DND-41 (cell line): ENCODE data around the gene IL12RB2.

Source experiments
- ATAC-seq: fragments of 200-7000 bp; cut with Tn5 transposase; 3 replicates; pipeline ENCODE4 v1.9.1; 2021; ENCODE audit warnings: low read depth; ENCODE audit not compliant: insufficient read depth
- DNase-seq: peaks from one replicate; pipeline ENCODE4 v3.0.0-alpha.2; 2020
- H2AFZ ChIP-seq: 2 replicates; pipeline ENCODE4 v1.6.0; 2012; ENCODE audit warnings: low read depth, low read length
- H3K27ac ChIP-seq: 2 replicates; pipeline ENCODE4 v1.5.1; 2012; ENCODE audit warnings: low read length, inconsistent platforms
- H3K27me3 ChIP-seq: fragments of 200-600 bp; sonication (generic); 2 replicates; pipeline ENCODE4 v1.6.0; 2012; ENCODE audit warnings: low read length, mild to moderate bottlenecking, inconsistent platforms; ENCODE audit not compliant: insufficient read depth, poor library complexity
- H3K36me3 ChIP-seq: 2 replicates; pipeline ENCODE4 v1.5.1; 2012; ENCODE audit warnings: low read length, inconsistent platforms; ENCODE audit not compliant: insufficient read depth
- H3K4me1 ChIP-seq: 2 replicates; pipeline ENCODE4 v1.5.1; 2012; ENCODE audit warnings: mild to moderate bottlenecking, low read length; ENCODE audit not compliant: insufficient read depth
- H3K4me2 ChIP-seq: 2 replicates; pipeline ENCODE4 v1.6.0; 2012; ENCODE audit warnings: mild to moderate bottlenecking, moderate library complexity, low read length, inconsistent platforms; ENCODE audit not compliant: insufficient read depth
- H3K4me3 ChIP-seq, 2 experiments: fragments of 200-600 bp in 1 of 2; shearing (Covaris generic) in 1 of 2; 2 replicates each; pipeline ENCODE4 v1.5.1; 2012 to 2016; ENCODE audit warnings: inconsistent platforms in 2 of 2, low read length in 2 of 2, mild to moderate bottlenecking in 2 of 2, low read depth in 1 of 2, moderate library complexity in 1 of 2
- H3K79me2 ChIP-seq: 2 replicates; pipeline ENCODE4 v1.6.0; 2012; ENCODE audit warnings: low read length, inconsistent platforms; ENCODE audit not compliant: insufficient read depth
- H3K9ac ChIP-seq: 2 replicates; pipeline ENCODE4 v1.6.0; 2012; ENCODE audit warnings: low read depth, mild to moderate bottlenecking, inconsistent platforms, low read length, moderate library complexity
- H3K9me3 ChIP-seq: 2 replicates; pipeline ENCODE4 v1.5.1; 2012; ENCODE audit warnings: low read length, moderate library complexity, mild to moderate bottlenecking, inconsistent platforms; ENCODE audit not compliant: insufficient read depth, severe bottlenecking
- H4K20me1 ChIP-seq: 2 replicates; pipeline ENCODE4 v1.6.0; 2012; ENCODE audit warnings: low read length; ENCODE audit not compliant: insufficient read depth
- EZH2 ChIP-seq: IDR thresholded peaks from 3 replicates; pipeline ENCODE4 v1.6.1; 2012; ENCODE audit warnings: borderline replicate concordance, low read depth, mild to moderate bottlenecking, moderate library complexity, low read length, inconsistent platforms; ENCODE audit not compliant: severe bottlenecking
- TF ChIP-seq, protein P1 (sequence below): IDR thresholded peaks from 2 replicates; pipeline ENCODE4 v1.5.1; 2012; ENCODE audit warnings: borderline replicate concordance, low read length, moderate library complexity, mild to moderate bottlenecking; ENCODE audit not compliant: poor library complexity, severe bottlenecking; ENCODE audit errors: extremely low read depth

IL12RB2 gene

DNA sequence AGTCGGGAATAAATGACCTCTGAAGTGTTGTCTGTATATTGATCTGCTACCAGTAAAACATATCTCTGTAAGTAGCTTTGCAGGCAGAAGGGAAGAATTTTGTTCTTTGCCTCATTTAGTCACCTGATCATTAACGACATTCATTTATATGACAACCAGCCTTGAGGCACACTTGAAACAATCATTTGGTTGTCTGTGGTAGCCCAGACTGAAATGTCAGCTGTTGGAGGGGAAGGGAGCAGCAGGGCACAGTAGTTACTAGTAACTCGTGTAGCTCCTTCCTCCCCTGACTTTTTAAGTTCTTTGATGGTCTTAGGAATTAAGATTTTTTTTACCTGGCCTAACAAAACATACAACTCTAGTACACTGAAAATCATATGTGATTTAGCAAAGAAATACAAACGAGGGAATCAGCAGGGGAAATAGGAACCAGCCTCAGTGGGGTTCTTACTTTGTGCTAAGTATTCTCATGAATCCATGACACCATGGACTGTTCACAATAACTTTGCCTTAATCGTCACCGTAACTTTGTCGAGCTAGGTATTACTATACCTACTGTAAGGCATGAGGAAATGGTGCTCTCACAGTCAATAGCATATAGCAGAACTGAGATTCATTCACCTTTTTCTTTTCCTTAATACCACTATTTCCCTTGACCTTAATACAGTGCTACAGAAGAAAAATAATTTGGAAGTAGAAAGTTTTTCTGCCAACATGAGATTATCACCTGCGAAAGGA is 6.4 kb downstream of the IL12RB2 start:
- Histone ChIP-seq H3K9ac (no peak overlapping the region), H3K4me1 (no peaks in the 10 kb centered on the region), H3K4me3 (no peak overlapping the region), H3K27me3 (peaks cover 6% of the 10 kb centered on the region), H3K27ac (no peak overlapping the region), H3K4me2 (no peak overlapping the region), H4K20me1 (no peaks in the 10 kb centered on the region), H2AFZ (no peak overlapping the region), H3K79me2 (no peaks in the 10 kb centered on the region), H3K36me3 (no peaks in the 10 kb centered on the region), H3K9me3 (no peaks in the 10 kb centered on the region)
- ATAC-seq (no peak), DNase-seq (no peak)
- TF ChIP-seq EZH2, result no peak
- TF ChIP-seq, protein P1, sequence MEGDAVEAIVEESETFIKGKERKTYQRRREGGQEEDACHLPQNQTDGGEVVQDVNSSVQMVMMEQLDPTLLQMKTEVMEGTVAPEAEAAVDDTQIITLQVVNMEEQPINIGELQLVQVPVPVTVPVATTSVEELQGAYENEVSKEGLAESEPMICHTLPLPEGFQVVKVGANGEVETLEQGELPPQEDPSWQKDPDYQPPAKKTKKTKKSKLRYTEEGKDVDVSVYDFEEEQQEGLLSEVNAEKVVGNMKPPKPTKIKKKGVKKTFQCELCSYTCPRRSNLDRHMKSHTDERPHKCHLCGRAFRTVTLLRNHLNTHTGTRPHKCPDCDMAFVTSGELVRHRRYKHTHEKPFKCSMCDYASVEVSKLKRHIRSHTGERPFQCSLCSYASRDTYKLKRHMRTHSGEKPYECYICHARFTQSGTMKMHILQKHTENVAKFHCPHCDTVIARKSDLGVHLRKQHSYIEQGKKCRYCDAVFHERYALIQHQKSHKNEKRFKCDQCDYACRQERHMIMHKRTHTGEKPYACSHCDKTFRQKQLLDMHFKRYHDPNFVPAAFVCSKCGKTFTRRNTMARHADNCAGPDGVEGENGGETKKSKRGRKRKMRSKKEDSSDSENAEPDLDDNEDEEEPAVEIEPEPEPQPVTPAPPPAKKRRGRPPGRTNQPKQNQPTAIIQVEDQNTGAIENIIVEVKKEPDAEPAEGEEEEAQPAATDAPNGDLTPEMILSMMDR, result no peak

DNA sequence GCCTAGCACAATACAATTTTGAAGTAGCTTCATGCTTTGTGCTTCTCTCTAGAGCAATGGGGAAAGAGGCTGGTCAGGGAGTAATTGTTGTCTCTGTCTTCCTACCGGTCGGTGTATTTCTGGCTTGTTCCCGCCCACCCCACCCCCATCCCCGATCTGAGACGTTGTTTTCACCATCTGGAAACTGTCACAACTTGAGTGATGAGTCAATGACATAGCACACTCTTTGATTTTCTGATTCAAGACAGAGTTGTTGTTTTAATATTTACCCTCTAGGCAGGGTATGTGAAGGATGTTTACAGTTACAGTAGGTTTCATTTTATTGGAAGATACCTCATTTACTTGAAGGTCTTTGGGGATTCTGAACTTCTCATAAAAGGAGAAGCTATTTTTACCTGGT is 7.0 kb downstream of the IL12RB2 start:
- Histone ChIP-seq H3K27me3 (peaks cover 6% of the 10 kb centered on the region), H3K79me2 (no peaks in the 10 kb centered on the region), H3K36me3 (no peaks in the 10 kb centered on the region), H3K4me2 (no peak overlapping the region), H3K4me1 (no peaks in the 10 kb centered on the region), H2AFZ (no peak overlapping the region), H3K27ac (no peak overlapping the region), H4K20me1 (no peaks in the 10 kb centered on the region), H3K9me3 (no peaks in the 10 kb centered on the region), H3K9ac (no peak overlapping the region), H3K4me3 (no peak overlapping the region)
- DNase-seq (no peak), ATAC-seq (no peak)
- no peak for TF ChIP-seq EZH2
- TF ChIP-seq, protein P1, result no peak

DNA sequence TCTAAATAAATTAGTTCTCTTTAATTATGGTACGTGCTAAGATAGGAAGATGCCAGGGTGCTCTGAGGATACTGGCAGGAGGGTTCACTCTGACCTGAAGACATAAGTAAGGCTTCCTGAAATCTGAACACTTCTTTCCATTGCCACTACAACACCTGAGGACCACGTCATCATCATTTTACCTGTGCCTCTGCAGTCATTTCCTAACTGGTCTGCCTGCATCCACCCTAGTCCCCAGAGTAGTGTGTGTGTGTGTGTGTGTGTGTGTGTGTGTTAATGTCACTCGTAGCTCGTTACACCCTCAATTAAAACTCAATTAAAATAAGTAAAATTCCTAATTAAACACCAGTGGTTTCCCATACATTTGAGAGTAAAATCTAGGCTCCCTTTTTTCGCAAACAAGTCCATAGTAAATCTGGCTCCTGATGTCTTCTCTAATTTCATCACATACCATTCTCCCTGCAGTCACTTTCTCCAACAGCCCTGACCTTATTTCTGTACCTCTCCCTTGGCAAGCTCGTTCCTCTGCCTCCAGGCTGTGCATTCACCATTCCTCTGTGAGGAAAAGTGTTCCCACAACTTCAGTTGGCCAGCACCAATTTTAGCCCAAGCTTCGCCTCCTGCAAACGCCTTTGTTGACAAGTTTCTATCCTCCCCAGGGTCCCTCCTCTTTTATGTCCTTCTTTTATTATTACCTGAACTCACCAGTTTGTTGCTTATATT is 8.7 kb downstream of the IL12RB2 start:
- H3K4me2 ChIP-seq, result no peak overlapping the region
- H3K4me1 ChIP-seq, result no peaks in the 10 kb centered on the region
- no peaks in the 10 kb centered on the region for H3K79me2 ChIP-seq
- H3K27ac ChIP-seq, result no peak overlapping the region
- no peak overlapping the region for H3K4me3 ChIP-seq
- H3K9ac ChIP-seq, result no peak overlapping the region
- DNase-seq (no peak), ATAC-seq (no peak)
- H3K9me3 ChIP-seq, result no peaks in the 10 kb centered on the region
- H3K27me3 ChIP-seq, result peaks cover 6% of the 10 kb centered on the region
- no peak for TF ChIP-seq EZH2
- no peak overlapping the region for H2AFZ ChIP-seq
- H4K20me1 ChIP-seq, result no peaks in the 10 kb centered on the region
- no peaks in the 10 kb centered on the region for H3K36me3 ChIP-seq

DNA sequence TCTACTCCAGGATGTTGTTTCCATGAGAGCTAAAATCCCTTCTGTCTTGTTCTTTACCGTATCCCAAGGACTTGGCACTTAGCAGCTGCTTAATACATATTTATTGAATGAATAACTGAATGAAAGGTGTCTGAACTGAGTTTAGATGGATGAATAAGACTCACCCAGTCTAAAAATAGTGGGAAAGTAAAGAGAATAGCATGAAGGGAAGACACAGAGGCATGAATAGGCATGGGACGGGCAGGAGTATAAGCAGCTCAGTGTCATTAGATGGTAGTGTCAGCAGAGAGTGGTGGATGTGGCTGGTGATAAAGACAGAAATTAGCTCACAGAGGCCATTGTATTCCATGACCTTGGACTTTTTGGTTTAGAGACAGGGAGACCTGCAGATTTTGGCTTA is 9.2 kb downstream of the IL12RB2 start:
- TF ChIP-seq, protein P1, result no peak
- TF ChIP-seq EZH2, result no peak
- Histone ChIP-seq H3K27ac (no peak overlapping the region), H2AFZ (no peak overlapping the region), H3K9ac (no peak overlapping the region), H3K4me1 (no peaks in the 10 kb centered on the region), H3K4me2 (no peak overlapping the region), H4K20me1 (no peaks in the 10 kb centered on the region), H3K27me3 (peaks cover 6% of the 10 kb centered on the region), H3K4me3 (no peak overlapping the region), H3K79me2 (no peaks in the 10 kb centered on the region), H3K9me3 (no peaks in the 10 kb centered on the region), H3K36me3 (no peaks in the 10 kb centered on the region)
- ATAC-seq (no peak), DNase-seq (no peak)
